SKM-1 treated with dmso at 0.1 percent for 144 hours (cell line): ENCODE data around the gene MACROD2.

Experiments
- DNase-seq: peaks from one replicate; lab custom pipeline; 2025; ENCODE audit not compliant: unreplicated experiment; lab: John Stamatoyannopoulos, UW

The MACROD2 gene

DNA sequence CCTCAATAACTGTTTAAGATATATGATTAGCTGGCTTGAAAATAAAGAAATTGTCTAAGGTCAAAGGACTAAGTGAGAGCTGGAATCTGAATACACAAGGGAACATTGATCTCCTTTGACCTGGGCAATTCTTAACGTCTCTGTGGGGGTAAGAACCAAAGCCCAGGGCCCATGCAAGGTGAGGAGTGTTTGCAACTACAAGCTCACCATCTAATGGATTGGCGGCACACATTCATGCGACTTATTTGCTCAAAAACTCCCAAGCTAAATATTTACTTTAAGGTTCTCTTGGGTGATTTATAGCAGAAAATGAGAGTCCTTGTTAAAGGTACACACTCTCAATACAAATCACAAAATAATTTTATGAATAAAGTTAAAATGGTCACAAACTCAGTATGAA, 734.1 kb downstream of the MACROD2 start:
- DNase-seq: no peak

DNA sequence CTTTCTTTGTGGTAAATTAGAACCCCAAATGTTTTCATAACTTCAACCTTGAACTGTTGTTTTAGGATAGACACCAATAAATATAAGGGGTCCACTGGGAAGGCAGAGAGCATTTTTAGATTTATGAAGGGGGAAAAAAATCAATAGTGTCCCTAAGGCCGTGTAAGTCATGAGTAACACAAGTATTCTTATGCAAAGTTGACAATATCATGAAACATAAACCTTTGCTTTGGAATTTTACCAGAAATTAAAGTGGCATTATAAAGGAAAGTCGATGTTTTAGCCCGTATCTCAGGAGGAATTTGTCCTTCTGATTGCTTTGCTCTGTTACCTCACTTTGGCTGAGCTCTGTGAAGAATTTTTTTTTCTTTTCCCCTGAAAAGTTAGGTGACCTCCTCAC, 737.0 kb downstream of the MACROD2 start:
- no peak for DNase-seq

DNA sequence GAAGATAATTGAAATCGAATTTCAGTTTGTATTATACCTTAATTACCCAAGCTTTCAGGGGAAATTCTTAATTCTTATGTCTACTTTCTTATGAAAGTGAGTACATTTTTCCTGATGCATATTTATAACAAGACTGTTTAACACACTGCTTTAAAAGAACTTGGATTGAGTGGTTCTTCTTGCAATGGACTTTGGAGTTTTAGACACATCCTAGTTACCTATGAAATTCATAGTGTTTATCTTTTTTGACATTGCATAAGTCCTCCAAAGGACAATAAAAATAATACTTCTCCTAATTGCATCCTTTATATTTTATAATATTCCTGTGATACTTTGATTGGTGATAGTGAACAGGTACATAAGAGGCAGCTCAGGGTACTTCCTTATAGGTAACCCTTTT, 737.7 kb downstream of the MACROD2 start:
- no peak for DNase-seq

DNA sequence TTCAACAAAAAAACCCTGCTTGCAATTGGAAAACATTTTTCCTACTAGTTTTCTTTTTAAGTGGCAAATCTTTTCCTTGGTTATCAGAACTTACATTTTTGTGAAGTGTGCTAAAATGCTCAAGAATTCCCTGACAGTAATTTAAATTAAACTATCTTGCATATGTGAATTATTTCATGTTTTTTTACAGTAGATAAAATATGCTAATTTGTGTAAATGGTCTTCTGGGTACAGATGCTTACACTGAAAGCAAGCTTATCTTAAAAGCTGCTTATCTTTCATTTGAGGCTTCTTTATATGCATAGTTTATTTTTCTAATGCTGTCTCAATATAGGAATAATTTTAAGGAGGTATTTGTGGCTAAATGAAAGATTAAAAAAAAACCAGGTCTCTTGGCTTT, 745.1 kb downstream of the MACROD2 start:
- no peak for DNase-seq

DNA sequence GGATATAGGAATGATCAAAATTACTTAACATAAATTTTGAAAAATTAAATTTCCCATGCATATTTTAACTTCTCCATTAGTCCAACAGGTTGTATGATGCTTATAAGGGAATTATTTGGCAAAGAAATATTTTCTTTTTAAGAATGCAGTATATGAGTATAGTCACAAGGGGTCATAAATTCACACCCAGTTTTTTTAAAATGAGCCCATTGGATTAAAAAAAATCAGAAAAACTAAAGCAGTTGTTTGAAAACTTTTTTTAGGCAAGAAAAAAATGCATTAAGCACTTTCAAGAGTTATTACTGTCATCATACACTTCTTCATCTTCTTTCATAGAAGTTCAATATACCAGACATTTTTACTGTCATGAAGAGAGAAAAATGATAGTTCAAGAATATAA, 746.3 kb downstream of the MACROD2 start:
- no peak for DNase-seq

DNA sequence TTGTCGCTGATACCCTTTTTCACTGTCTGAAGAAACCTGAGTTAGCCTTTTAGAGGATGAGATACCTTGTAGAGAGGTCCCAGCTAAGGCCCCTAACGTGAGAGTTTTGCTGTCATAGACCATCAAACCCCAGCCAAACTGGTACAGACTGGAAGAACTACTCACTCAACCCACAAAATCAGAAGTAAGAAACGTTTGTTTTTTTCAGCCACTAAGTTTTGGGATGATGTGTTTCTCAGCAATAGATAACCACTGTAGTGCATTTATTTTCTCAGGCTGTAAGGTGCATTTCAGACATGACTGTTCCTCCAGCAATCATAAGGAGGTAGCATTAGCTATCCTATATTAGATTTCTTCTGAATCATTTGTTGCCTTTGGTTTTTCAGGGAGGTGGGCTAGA, 749.4 kb downstream of the MACROD2 start:
- no peak for DNase-seq

DNA sequence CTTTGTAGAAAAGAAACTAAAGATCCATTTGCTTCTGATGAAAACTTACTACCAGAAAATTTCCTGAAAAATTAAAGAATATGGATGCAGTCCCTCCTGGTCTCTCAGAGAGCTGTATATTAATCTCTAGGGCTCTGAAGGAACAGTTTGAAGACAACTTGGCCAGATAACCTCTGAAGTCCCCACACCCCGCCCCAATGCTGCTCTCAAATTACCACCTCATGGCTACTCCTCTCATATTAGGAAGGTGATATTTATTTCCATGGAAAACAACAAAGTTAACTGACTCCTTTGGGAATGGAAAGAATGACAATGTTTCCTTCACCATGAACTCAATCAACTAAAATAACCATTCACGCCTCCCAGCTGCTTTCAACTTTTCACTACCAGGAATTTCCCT, 750.5 kb downstream of the MACROD2 start:
- DNase-seq: no peak

DNA sequence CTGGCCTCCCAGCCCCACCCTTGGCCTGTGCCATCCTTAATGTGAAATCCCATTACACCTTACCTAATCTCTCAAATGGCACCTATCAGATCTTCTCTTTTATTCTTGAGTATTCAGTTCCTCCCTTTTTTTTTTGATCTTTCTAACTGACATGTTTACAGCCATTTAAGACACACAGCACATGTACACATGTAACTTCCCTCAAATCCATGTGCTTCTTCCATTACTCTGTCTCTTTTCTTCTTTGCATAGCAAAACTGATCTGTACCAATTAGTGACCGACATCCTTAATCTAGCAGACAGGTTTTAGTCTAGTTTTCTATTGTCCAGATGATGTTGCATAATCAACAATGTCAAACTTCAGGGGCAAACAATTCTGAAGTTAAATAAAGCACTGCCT, 755.9 kb downstream of the MACROD2 start:
- no peak for DNase-seq

DNA sequence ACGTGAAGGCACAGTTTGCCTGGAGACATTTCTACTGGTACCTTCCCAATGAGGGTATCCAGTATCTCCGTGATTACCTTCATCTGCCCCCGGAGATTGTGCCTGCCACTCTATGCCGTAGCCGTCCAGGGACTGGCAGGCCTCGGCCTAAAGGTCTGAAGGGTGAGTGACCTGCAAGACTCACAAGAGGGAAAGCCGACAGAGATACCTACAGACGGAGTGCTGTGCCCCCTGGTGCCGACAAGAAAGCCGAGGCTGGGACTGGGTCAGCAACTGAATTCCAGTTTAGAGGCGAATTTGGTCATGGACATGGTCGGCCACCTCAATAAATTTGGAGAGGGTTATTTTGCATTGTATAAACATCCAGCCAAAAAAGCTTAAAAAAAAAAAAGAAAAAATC, 762.4 kb downstream of the MACROD2 start:
- no peak for DNase-seq

DNA sequence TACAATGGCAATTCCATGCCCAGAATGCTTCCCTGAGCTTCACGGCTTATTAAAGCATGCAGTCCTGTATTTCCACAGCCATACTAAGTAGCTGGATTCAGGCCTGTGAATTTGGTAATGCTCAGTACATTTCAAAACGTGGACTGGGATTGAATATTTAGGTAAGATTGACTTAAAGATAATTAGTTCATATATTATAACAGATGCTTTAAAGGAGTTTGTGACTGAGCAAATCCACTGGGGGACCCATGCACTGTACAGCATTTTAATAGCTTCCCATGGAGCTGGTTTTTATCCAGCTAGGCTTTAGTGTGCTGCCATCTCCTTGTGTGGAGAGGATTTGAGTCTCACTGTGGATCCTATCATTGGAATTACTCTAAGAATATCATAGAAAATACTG, 763.0 kb downstream of the MACROD2 start:
- DNase-seq: no peak

DNA sequence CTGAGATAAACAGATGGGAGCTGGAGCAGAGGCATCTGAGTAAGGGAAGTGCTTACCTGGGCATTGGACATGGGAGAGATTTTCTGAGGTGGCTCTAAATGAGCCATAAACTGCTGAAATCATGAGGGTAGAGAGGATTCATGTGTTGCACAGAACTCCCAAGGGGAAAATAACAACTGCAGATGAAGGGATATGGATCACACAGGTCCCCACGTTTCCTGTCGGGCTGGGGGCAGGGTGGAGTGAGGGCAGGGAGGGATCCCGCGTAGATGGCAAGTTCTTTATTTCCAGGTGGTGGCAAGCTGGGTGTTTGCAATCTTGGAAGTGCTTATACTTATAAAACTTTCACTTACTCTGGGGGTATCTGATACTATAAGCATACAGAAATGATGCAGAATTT, 764.7 kb downstream of the MACROD2 start:
- DNase-seq: no peak

DNA sequence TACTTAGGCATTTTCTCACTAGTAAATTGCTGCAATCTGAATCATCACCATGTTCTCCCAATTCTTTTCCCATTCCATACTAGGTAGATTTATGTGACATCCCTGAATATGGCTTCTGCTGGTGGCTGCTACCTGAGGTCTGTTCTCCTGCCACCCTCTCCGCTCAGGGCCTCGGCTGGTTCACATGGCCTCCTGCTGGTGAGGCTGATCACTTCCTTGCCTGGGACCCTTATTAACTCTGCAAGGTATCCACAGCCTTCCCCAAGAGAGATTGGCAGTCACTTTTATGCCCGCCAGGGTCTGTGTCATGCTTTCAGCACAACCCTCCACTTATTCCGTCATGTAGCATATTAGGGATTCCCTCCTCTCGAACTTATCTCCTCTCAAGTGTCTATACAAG, 766.6 kb downstream of the MACROD2 start:
- DNase-seq: no peak

DNA sequence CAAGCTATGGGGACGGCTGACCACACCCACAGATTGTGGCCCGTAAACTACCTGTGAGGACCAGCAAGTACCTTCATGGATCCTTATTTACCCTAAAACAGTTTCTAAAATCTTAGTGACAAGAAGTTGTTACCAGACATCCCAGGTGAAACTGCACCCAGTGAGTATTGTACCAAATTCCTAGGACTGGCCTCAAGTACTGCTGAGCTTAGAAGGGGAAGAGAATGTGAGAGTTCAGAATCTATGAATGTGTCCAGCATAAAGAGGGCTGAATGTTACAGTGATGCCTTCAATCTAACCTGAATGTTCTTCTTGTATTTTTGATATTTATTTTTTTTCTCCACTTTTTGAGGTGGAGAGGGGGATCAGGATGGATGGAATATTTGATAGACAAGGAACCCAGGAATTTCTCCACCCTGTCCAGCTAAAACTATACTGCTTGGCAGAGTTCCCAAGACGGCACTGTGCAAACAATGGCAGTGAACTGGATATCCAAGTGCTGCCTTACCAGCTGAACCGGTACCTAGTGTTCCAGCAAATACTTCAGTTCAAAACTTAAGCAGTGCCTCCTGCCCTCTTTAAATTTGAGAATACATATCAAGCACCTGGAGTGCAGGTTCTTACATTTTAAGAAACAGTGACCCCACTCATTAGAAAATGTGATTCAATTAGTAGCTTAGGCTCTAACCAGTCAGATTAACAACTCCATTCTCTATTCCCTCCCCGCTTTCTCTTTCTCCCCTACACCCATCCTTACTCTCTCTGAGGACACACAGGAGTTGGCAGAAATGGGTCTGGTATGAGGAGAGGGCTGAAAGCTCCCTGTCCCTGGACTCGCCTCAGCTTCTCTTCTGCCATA, 769.4 kb downstream of the MACROD2 start:
- no peak for DNase-seq

DNA sequence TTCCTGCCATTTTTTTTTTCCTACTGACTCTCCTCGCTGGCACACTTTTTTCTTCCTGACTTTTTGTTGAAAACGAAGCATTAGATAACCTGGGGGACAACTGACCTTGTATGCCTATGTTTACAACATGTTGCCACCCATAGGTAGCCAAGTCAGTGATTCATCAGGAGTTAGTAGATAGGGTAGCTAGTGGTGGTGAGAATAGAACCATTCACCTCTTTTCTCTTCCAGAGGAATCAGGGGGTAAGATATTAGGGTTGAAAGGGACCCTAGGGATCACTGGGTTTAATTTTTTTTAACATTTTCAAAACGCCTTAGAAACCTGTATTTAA, 770.0 kb downstream of the MACROD2 start:
- DNase-seq: no peak

DNA sequence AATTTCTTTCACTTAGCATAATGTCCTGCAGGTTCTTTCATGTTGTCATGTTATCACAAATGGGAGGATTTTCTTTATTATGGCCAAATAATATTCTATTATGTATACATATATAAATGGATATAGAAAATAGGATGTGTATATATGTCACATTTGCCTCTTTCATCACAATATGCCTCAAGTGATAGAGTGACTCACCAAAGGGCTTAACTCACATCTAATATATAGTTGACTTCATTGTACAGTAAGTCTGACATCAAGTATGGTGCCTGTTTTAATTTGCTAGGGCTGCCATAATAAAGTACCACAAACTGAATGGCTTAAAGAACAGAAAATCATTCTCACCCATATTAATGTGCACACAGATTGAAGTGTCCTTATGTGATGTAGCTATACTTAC, 778.2 kb downstream of the MACROD2 start:
- no peak for DNase-seq

DNA sequence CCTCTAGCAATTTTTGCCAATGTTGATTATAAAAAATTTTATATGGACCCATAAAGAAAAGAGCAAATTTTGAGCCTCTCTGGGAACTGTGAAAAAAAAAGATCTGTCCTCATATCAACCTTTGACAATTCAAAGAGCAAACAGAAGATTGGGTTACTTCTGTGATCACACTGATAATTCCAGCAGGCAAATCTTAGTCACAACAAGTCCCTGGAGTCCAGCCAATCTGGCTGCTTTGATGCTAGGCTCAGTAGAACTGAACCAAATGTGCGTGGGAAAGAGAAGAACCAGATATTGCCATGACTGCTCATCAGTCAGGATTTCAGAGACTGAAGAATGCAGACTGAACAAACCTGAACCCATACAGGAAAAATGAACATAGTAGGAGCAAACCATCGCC, 780.5 kb downstream of the MACROD2 start:
- DNase-seq: no peak

DNA sequence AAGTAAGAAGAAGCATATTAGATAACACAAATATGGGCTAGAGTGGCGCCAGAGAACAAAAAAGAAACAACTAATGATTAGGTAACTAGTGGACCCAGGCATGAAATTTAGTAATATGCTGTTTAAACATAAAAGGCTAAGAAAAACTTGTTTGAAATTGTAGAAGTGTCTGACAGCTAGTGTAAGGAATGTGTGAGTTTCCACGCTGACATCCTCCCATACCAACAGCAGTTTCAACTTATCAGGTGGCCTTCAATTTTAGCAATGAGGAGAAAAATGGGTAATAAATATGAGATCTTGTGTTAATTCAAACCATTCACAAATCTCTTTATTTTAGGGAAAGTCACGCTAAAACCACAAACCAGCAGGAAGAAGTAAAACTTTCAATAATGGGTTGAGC, 782.3 kb downstream of the MACROD2 start:
- no peak for DNase-seq

DNA sequence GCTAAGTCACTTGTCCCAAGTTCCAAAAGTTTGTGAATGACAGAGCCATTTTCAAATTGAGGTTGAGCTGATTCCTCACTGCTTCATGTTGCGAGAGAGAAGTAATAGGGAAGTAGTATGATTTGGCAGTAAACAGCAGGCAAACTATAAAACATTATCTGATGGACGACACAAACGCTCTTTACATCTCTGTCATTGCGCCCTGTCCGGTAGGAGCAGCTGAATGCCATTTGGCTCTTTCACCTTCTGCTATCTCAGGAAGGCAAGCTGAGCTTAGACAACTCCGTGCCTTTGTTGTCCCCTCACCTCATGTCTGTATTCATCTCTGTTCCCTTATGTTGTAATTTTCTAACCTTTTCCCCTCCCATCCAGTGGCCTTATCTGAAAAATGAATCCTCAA, 782.8 kb downstream of the MACROD2 start:
- DNase-seq: no peak

DNA sequence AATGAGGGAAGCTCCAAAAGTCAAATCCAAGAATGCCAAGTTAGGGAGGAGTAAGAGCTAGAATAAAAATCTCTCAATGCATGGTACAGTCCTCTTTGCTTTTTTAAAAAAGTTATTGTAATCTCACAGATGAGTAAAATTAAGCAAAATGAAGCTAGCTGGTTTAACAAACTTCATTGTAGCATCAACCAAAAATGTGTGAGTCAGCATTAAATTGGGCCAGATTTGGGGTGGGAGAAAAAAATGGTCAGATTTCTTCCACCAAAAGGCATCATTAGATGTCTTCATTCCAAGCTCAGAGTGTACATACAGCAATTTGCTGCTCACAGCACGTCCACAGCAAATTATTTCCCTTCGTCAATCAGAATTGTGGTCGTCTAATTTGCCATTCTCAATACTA, 783.6 kb downstream of the MACROD2 start:
- DNase-seq: no peak

DNA sequence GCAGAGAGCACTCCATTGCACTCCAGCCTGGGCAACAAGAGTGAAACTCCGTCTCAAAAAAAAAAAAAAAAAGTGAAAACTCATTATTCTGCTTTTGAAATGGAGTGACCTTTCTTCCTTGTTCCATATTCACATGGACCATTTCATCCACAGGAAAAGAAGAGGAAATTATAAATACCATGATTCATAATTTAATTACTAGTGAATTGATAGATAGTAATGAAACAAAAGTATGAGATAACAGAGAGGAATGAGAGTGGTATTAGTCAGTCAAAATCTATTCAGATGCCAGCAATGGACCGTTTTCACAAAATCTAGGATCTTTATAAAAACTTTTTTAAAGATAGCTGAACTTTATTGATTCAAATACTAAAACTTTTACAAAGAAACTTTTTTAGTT, 785.2 kb downstream of the MACROD2 start:
- no peak for DNase-seq

DNA sequence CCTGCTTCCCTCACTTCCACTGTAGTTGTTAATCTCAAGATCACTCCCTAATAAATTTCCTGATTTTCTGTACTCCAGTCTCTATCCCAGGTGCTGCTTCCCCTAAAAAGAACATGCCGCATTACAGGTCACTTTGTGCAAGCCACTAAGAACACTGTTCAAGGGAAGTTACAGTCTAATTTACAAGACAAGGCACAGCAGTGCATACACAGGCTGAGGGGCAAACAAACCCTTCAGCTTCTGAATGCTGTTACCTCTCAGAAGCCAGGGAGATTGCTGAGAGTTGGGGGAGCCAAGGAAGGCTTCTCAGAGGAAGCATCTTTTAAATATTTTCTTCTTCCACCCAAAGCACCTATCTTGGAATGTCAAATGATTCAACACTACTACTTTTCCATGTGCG, 787.4 kb downstream of the MACROD2 start:
- no peak for DNase-seq

DNA sequence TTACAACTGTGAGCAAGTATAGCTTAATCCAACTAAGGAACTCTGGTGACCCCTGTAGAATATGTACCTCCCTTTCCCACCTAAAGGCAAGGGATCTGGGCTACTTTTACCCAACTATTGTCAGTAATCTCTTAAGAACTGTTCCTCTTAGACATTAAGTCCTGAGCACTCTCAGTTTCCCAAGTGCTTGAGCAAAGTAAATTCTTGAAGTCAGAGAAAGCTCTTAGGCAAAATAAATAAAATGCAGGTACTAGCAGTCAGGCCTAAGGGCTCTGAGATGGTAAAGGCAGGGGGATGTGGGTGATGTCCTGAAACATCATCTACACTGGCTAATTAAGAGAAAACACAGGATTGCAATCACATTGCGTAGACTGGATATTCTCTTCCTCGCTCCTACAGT, 788.5 kb downstream of the MACROD2 start:
- DNase-seq: no peak

DNA sequence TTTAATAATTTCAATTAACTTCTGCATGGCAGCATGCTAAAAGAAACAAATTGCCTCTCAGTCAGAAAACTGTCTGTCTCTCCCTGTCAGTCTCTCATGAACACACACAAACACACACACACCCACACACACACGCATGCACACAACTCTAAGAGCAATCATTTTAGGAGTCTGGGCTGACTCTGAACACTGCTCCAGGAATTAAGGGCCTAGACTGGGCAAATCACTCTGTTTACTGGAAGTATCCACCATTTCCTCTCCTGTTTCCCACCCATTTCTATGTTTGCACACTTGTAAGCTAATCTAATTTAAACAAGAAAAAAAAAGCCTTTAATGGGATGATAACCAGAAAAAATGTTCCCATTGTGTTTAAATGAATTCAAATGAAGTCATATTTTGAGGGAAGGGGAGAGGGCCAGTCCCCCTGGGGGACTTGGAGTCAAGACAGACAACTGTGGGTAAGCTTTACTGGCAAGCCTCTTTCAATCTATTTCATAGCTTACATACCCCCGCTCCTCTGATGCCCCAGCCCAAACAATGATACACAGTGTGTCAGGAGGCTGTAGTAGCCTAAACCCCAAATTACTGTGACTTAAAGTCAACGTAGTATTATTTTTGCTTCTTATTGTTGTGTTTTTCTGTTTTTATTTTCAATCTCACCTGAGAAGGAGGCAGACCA, 789.9 kb downstream of the MACROD2 start:
- DNase-seq: no peak
